ENCODE results near the gene IL32. TPM values are rescaled to one million over a fixed set of nuclear protein-coding genes. Genes with fewer than 3 reads are reported as not detected.

IL32 gene
- total and polyA plus RNA-seq, 2 experiments from 2014 or later: 2.3 to 6.1 TPM

DNA sequence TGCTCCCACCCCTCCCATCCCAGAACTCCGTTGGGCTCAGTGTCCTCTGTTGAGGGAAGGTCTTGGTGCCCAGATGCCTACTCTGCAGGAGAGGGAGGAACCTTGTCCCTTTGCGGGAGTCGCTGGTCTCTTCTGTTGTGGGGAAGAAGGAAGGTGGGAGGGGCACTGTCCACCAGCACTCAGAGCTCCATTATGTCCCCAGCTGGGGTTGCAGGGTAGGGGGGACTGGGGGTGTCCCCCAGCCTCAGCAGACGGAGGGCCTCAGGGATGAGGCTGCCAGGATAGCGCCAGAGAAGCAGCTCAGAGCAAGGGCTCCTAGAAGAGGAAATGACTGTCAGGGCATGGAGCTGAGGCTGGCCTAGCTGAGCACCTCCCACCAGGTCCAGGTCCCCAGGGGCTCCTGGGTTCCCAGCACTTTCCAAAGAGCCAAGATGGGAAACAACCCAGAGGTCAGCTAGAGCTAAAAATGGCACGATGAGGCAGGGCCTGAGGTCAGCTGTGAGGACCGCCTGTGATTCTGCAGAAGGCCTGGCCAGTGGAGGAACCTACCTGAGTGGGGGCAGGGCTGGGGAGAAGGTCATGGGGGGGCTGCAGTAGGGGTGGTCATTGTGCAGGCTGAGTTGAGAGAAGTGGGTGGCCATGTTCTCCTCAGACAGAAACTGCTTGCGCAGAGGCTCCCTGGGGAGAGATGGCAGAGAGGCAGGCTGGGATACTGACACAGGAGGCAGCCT, 42.6 kb upstream of the IL32 start:
- H3K27ac ChIP-seq (ENCODE audit: low read depth): peak overlapping the region; percentile 99
- peak overlapping the region; percentile 98 for H3K27ac Mint-ChIP-seq
- ATAC-seq: no peak

DNA sequence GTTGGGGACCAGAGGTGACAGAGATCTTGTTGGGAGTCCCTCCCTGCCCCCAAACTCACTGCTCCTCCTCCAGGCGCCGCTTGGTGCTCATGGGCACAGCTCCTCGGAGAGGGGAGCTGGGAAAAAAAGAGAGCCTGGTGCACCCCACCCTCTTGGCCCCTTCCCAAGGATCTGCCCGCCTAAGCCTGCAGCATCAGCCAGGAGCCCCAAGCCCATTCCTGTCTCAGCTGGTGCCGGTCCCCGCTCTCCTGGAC, 42.1 kb upstream of the IL32 start:
- no peaks in the 10 kb centered on the region for H3K36me3 ChIP-seq (ENCODE audit: insufficient read depth)
- peaks cover 20% of the 10 kb centered on the region for H4K20me1 ChIP-seq (replicated peaks; ENCODE audit: insufficient read depth)
- peaks cover 17% of the 10 kb centered on the region; the same call in 1 of the 2 replicates for H3K79me2 ChIP-seq (replicated peaks; ENCODE audit: insufficient read depth)
- peaks cover 61% of the 10 kb centered on the region for H3F3A ChIP-seq (replicated peaks; ENCODE audit: low read depth)
- Mint-ChIP-seq H3K4me1 (peaks cover 31% of the 10 kb centered on the region), H3K36me3 (ENCODE audit: low read depth) (peaks cover 44% of the 10 kb centered on the region), H3K4me3 (peak overlapping the region; percentile 96), H3K9me3 (no peaks in the 10 kb centered on the region; the same call in 1 of the 3 replicates), H3K27me3 (ENCODE audit: insufficient read depth, low read depth, poor library complexity) (peaks cover 45% of the 10 kb centered on the region), H3K27ac (peak overlapping the region; percentile 98)
- no peaks in the 10 kb centered on the region; the same call in 1 of the 2 replicates for H3K27me3 ChIP-seq (ENCODE audit: insufficient read depth)
- H3K4me1 ChIP-seq (ENCODE audit: insufficient read depth): peaks cover 37% of the 10 kb centered on the region
- peak overlapping the region; percentile 85 for H3K4me3 ChIP-seq
- no peak for TF ChIP-seq ZNF331 (CRISPR knock-in tag; IDR thresholded peaks at IDR 0.05; ENCODE audit: low read depth)
- peak; percentile 66 for DNase-seq (ENCODE audit: low spot score)
- H3K9me2 ChIP-seq (ENCODE audit: insufficient read depth): no peaks in the 10 kb centered on the region
- H3K27ac ChIP-seq (ENCODE audit: low read depth): peak overlapping the region; percentile 99
- peak overlapping the region; percentile 97 for H3K4me2 ChIP-seq
- no peak for ATAC-seq
- H2AFZ ChIP-seq: no peak overlapping the region

More for the DNA sequence above, 42.6 kb upstream of the IL32 start:
- TF ChIP-seq EZH2phosphoT487 (IDR thresholded peaks at IDR 0.05; ENCODE audit: unreplicated experiment): no peak
- TF ChIP-seq STAT1 (IDR thresholded peaks at IDR 0.05; ENCODE audit: unreplicated experiment): no peak
- TF ChIP-seq POLR2AphosphoS5 (IDR thresholded peaks at IDR 0.05; ENCODE audit: low read depth): peak; percentile 58
- H3K4me3 ChIP-seq: peak overlapping the region; percentile 85
- Mint-ChIP-seq H3K9me3 (no peaks in the 10 kb centered on the region; the same call in 1 of the 3 replicates), H3K4me1 (peaks cover 31% of the 10 kb centered on the region), H3K36me3 (ENCODE audit: low read depth) (peaks cover 44% of the 10 kb centered on the region), H3K4me3 (peak overlapping the region; percentile 96), H3K27me3 (ENCODE audit: insufficient read depth, low read depth, poor library complexity) (peaks cover 48% of the 10 kb centered on the region)
- no peak for DNase-seq (ENCODE audit: low spot score)
- peaks cover 18% of the 10 kb centered on the region for H3K79me2 ChIP-seq (replicated peaks; ENCODE audit: insufficient read depth)
- no peaks in the 10 kb centered on the region; the same call in 1 of the 2 replicates for H3K27me3 ChIP-seq (ENCODE audit: insufficient read depth)
- peaks cover 37% of the 10 kb centered on the region for H3K4me1 ChIP-seq (ENCODE audit: insufficient read depth)
- H4K20me1 ChIP-seq (replicated peaks; ENCODE audit: insufficient read depth): peaks cover 20% of the 10 kb centered on the region
- H3K4me2 ChIP-seq: peak overlapping the region; percentile 97
- H3F3A ChIP-seq (replicated peaks; ENCODE audit: low read depth): peaks cover 60% of the 10 kb centered on the region
- H3K9me2 ChIP-seq (ENCODE audit: insufficient read depth): no peaks in the 10 kb centered on the region
- H2AFZ ChIP-seq: no peak overlapping the region
- no peaks in the 10 kb centered on the region for H3K36me3 ChIP-seq (ENCODE audit: insufficient read depth)

DNA sequence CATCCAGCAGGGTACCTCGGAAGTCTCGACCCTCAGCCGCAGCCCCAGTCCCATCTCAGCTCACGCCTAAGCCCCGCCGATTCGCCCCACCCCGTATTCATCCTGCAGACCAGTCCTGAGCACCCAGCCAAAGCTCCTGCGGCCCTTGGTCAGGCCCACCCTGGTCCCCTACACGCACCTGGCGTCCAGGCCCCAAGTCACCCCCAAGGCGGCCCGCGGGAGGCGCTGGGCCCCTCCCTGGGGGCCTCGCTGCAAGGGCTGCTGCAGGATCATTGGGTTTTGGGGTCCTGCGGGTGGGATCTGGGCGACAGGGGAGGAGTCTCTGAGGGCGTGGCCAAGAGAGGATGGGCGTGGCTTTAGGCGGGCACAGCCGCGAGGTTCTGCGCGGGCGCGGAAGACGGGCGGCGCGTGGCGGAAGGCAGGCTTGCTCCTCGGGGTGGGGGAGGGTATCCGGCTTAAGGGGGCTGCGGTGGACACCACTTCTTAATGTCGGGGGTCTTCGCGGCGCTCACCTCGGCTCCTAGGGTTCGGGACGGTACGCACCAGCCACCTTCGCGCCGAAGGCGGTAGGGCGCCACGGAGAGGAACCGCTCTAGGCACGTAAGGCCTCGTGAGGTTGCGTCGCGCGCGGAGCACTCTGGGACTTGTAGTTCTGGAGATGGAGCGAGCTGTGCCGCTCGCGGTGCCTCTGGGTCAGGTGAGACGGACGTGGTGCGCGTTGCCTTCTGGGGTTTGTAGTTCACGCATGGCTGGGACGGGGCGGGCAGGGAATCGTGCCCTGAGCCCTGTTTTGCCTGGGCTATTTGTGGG, 41.6 kb upstream of the IL32 start, which contains the start of the genes HCFC1R1 and THOC6:
Gene HCFC1R1, minus strand, starts transcription at position 274 of the 810 bp plus-strand sequence. Its CDS starts 1 bp downstream, at position 273.
Gene THOC6, plus strand, starts transcription at position 367 of the 810 bp plus-strand sequence. Its CDS starts 292 bp downstream, at position 659.
- Histone ChIP-seq H3K9me2 (ENCODE audit: insufficient read depth) (no peaks in the 10 kb centered on the region), H3K4me3 (peak within 1 kb of the TSS; percentile 85), H3K27me3 (ENCODE audit: insufficient read depth) (peaks cover 2% of the 10 kb centered on the region; the same call in 1 of the 2 replicates), H3K79me2 (replicated peaks; ENCODE audit: insufficient read depth) (peaks cover 17% of the 10 kb centered on the region; the same call in 1 of the 2 replicates), H3K27ac (ENCODE audit: low read depth) (peak within 1 kb of the TSS; percentile 99), H3F3A (replicated peaks; ENCODE audit: low read depth) (peaks cover 59% of the 10 kb centered on the region), H3K4me2 (peak within 1 kb of the TSS; percentile 97), H2AFZ (no peak within 1 kb of the TSS), H3K36me3 (ENCODE audit: insufficient read depth) (no peaks in the 10 kb centered on the region), H3K4me1 (ENCODE audit: insufficient read depth) (peaks cover 37% of the 10 kb centered on the region), H4K20me1 (replicated peaks; ENCODE audit: insufficient read depth) (peaks cover 20% of the 10 kb centered on the region)
- TF ChIP-seq STAT1 (IDR thresholded peaks at IDR 0.05; ENCODE audit: unreplicated experiment) (no peak), NANOG (IDR thresholded peaks at IDR 0.05; ENCODE audit: borderline replicate concordance) (no peak), CREB1 (CRISPR knock-in tag; IDR thresholded peaks at IDR 0.05; ENCODE audit: low read depth) (peak; percentile 88), POLR2AphosphoS5 (IDR thresholded peaks at IDR 0.05; ENCODE audit: low read depth) (peak; percentile 86), EZH2phosphoT487 (IDR thresholded peaks at IDR 0.05; ENCODE audit: unreplicated experiment) (no peak), EZH2 (IDR thresholded peaks at IDR 0.05; ENCODE audit: low read depth, unreplicated experiment) (no peak)
- TF ChIP-seq, protein P1, sequence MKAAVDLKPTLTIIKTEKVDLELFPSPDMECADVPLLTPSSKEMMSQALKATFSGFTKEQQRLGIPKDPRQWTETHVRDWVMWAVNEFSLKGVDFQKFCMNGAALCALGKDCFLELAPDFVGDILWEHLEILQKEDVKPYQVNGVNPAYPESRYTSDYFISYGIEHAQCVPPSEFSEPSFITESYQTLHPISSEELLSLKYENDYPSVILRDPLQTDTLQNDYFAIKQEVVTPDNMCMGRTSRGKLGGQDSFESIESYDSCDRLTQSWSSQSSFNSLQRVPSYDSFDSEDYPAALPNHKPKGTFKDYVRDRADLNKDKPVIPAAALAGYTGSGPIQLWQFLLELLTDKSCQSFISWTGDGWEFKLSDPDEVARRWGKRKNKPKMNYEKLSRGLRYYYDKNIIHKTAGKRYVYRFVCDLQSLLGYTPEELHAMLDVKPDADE (IDR thresholded peaks at IDR 0.05): peak; percentile 99
- TF ChIP-seq, protein P2, sequence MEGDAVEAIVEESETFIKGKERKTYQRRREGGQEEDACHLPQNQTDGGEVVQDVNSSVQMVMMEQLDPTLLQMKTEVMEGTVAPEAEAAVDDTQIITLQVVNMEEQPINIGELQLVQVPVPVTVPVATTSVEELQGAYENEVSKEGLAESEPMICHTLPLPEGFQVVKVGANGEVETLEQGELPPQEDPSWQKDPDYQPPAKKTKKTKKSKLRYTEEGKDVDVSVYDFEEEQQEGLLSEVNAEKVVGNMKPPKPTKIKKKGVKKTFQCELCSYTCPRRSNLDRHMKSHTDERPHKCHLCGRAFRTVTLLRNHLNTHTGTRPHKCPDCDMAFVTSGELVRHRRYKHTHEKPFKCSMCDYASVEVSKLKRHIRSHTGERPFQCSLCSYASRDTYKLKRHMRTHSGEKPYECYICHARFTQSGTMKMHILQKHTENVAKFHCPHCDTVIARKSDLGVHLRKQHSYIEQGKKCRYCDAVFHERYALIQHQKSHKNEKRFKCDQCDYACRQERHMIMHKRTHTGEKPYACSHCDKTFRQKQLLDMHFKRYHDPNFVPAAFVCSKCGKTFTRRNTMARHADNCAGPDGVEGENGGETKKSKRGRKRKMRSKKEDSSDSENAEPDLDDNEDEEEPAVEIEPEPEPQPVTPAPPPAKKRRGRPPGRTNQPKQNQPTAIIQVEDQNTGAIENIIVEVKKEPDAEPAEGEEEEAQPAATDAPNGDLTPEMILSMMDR (conservative IDR thresholded peaks at IDR 0.05; ENCODE audit: low read depth in 2 of 2): no peak
- Mint-ChIP-seq H3K4me3 (peak within 1 kb of the TSS; percentile 96), H3K36me3 (ENCODE audit: low read depth) (peaks cover 45% of the 10 kb centered on the region), H3K9me3 (no peaks in the 10 kb centered on the region; the same call in 1 of the 3 replicates), H3K27me3 (ENCODE audit: insufficient read depth, low read depth, poor library complexity) (peaks cover 43% of the 10 kb centered on the region), H3K4me1 (peaks cover 31% of the 10 kb centered on the region), H3K27ac (peak within 1 kb of the TSS; percentile 98)
- ATAC-seq (peak; percentile 41), DNase-seq (ENCODE audit: low spot score) (peak; percentile 100)

Measured in GM23338 (cell line).